Natural killer cell (primary cell): ENCODE data around the gene THOP1. TPM values are rescaled to one million over a fixed set of nuclear protein-coding genes. Genes with fewer than 3 reads are reported as not detected.

Experiments used
- ATAC-seq, 3 donors: fragments of 150-1000 bp in 2 of 3; fragments of 200-7000 bp in 1 of 3; cut with Tn5 transposase; 1 replicate in 1 of 3; 2 replicates in 2 of 3; pipeline ENCODE4 v1.10.0; 2021; ENCODE audit warnings: mild to moderate bottlenecking in 2 of 3, moderate library complexity in 2 of 3
- DNase-seq, 2 donors: peaks; one replicate each; pipeline versions ENCODE4 v3.0.0 to v3.0.0-alpha.2; 2013 to 2021; ENCODE audit warnings: mixed read lengths in 1 of 2
- H3K27ac ChIP-seq: one replicate; pipeline ENCODE4 v1.5.1; 2013; ENCODE audit warnings: mild to moderate bottlenecking, low read length
- H3K27me3 ChIP-seq: one replicate; pipeline ENCODE4 v1.6.1; 2013; ENCODE audit warnings: low read length; ENCODE audit not compliant: control insufficient read depth, insufficient read depth
- H3K36me3 ChIP-seq: one replicate; pipeline ENCODE4 v1.6.1; 2013; ENCODE audit warnings: low read length; ENCODE audit not compliant: control insufficient read depth, insufficient read depth
- H3K4me1 ChIP-seq: one replicate; pipeline ENCODE4 v1.6.1; 2013; ENCODE audit warnings: low read length; ENCODE audit not compliant: control insufficient read depth, insufficient read depth
- H3K4me3 ChIP-seq: one replicate; pipeline ENCODE4 v1.5.1; 2013; ENCODE audit warnings: low read length
- H3K9me3 ChIP-seq: one replicate; pipeline ENCODE4 v1.6.1; 2013; ENCODE audit warnings: low read length; ENCODE audit not compliant: control insufficient read depth, insufficient read depth
- H3K27ac Mint-ChIP-seq, 2 donors: one replicate each; pipeline ENCODE4 v1.8.0; 2022; ENCODE audit warnings: mild to moderate bottlenecking in 2 of 2, mixed read lengths in 2 of 2, moderate library complexity in 1 of 2
- H3K27me3 Mint-ChIP-seq, 2 donors: one replicate each; pipeline ENCODE4 v1.8.0; 2022; ENCODE audit warnings: low read depth in 2 of 2, mixed read lengths in 2 of 2
- H3K36me3 Mint-ChIP-seq: one replicate; pipeline ENCODE4 v1.8.0; 2022; ENCODE audit warnings: mixed read lengths
- H3K4me1 Mint-ChIP-seq, 2 donors: one replicate each; pipeline ENCODE4 v1.8.0; 2022; ENCODE audit warnings: mixed read lengths in 2 of 2
- H3K4me3 Mint-ChIP-seq: one replicate; pipeline ENCODE4 v1.8.0; 2022; ENCODE audit warnings: mild to moderate bottlenecking, moderate library complexity, mixed read lengths
- H3K9me3 Mint-ChIP-seq, 2 donors: one replicate each; pipeline ENCODE4 v1.8.0; 2022; ENCODE audit warnings: mixed read lengths in 2 of 2
- WGBS: methylation state at CpG from one replicate; pipeline ENCODE4 v1.1.7; 2013; ENCODE audit warnings: missing lambda C conversion rate; ENCODE audit not compliant: insufficient coverage; 5-methylcytosine and 5-hydroxymethylcytosine counted together
- intact Hi-C: fragments of 100-400 bp; cut with micrococcal nuclease; formaldehyde crosslinking; loops from one replicate; pipeline ENCODE4 v1.14.2; 2022
- total RNA-seq, 4 donors: library from RNA; stranded (reverse); fragments of 120-200 nt in 1 of 4; gene quantifications; one replicate each; pipeline versions ENCODE4 v1.2.3 to v1.2.4, GENCODE V29; 2013 to 2022
- TF ChIP-seq, protein P1 (sequence below): fragments of 200-600 bp; IDR thresholded peaks from one replicate; pipeline ENCODE4 v1.8.0; 2022; ENCODE audit warnings: antibody characterized with exemption

Gene THOP1
- total RNA-seq, 3 donors from 2014 or later (not counting 1 experiment from before 2014, with no cell fraction given): 31.6 to 44.0 (median 33.4) TPM

DNA sequence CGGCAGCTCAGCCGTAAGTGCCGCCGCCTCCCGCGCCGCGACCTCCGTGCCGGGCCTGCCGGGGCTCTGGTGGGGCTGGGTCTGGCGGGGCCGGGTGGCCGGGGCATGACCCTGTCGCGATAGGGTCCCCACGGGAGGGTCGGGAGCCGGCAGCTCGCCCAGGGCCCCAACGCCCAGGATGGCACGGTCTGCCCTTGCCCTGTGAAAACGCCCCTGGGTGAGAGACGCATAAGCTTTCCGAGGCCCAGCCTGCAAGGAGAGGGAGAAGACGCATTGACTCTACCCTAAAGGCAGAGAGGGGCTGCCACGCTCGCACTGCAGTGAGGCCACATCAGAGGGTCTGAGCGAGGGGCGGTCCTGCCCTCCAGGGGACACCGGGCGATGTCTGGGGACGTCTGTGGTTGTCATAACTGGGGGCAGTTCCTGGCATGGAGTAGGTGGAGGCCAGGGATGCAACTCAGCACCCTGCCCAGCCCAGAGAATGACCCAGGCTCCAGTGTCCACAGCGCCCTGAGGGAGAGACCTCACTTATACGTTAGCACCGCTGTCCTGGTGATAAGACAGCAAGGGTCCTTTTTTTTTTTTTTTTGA is 34.9 kb downstream of the THOP1 start:
- 5% methylated on average over 36 of the region's 36 CpGs for WGBS
- H3K36me3 Mint-ChIP-seq: no peaks in the 10 kb centered on the region
- H3K27me3 Mint-ChIP-seq: no peaks in the 10 kb centered on the region
- ATAC-seq (peak in 2 of 3 donors; percentile 9 to 14), DNase-seq (peak in 1 of 2 donors; percentile 23)
- peak overlapping the region; percentile 72 for H3K4me3 Mint-ChIP-seq
- TF ChIP-seq, protein P1, sequence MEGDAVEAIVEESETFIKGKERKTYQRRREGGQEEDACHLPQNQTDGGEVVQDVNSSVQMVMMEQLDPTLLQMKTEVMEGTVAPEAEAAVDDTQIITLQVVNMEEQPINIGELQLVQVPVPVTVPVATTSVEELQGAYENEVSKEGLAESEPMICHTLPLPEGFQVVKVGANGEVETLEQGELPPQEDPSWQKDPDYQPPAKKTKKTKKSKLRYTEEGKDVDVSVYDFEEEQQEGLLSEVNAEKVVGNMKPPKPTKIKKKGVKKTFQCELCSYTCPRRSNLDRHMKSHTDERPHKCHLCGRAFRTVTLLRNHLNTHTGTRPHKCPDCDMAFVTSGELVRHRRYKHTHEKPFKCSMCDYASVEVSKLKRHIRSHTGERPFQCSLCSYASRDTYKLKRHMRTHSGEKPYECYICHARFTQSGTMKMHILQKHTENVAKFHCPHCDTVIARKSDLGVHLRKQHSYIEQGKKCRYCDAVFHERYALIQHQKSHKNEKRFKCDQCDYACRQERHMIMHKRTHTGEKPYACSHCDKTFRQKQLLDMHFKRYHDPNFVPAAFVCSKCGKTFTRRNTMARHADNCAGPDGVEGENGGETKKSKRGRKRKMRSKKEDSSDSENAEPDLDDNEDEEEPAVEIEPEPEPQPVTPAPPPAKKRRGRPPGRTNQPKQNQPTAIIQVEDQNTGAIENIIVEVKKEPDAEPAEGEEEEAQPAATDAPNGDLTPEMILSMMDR: no peak
- peak overlapping the region in 1 of 2 donors; percentile 85 for H3K27ac Mint-ChIP-seq
- no peaks in the 10 kb centered on the region for H3K4me1 Mint-ChIP-seq
- intact Hi-C loops: no loop called here
- no peaks in the 10 kb centered on the region for H3K9me3 Mint-ChIP-seq
- Histone ChIP-seq H3K9me3 (no peaks in the 10 kb centered on the region), H3K27me3 (no peaks in the 10 kb centered on the region), H3K4me3 (peak overlapping the region; percentile 48), H3K4me1 (peaks cover 11% of the 10 kb centered on the region), H3K36me3 (no peaks in the 10 kb centered on the region), H3K27ac (no peak overlapping the region)

DNA sequence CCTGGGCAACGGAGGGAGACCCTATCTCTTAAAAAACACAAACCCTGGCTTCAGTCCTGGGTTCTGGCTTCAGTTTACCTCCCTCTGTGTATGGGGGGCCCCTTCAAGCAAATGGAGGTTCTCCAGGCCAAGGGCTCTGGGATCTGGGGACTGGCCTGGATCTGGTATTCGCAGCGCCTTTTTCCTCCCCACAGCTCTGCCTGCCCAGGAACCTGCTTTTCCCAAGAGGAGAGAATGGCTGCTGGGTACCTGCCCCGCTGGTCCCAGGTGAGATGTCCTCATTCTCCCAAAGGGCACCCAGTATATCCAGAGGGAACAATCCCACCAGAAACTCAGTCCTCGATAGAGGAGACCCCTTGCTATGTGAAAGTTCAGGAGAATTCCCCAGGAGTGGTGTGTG is 37.5 kb downstream of the THOP1 start:
- TF ChIP-seq, protein P1: no peak
- Mint-ChIP-seq H3K4me1 (peaks cover 0 to 4% of the 10 kb centered on the region in 2 donors), H3K4me3 (no peak overlapping the region), H3K9me3 (no peaks in the 10 kb centered on the region), H3K27me3 (no peaks in the 10 kb centered on the region), H3K27ac (no peak overlapping the region), H3K36me3 (no peaks in the 10 kb centered on the region)
- ATAC-seq (no peak), DNase-seq (no peak)
- H3K27me3 ChIP-seq: no peaks in the 10 kb centered on the region
- H3K4me3 ChIP-seq: no peak overlapping the region
- H3K4me1 ChIP-seq: peaks cover 11% of the 10 kb centered on the region
- H3K36me3 ChIP-seq: no peaks in the 10 kb centered on the region
- WGBS: 97% methylated on average over 5 of the region's 5 CpGs
- intact Hi-C loops: no loop called here
- H3K9me3 ChIP-seq: no peaks in the 10 kb centered on the region
- no peak overlapping the region for H3K27ac ChIP-seq

DNA sequence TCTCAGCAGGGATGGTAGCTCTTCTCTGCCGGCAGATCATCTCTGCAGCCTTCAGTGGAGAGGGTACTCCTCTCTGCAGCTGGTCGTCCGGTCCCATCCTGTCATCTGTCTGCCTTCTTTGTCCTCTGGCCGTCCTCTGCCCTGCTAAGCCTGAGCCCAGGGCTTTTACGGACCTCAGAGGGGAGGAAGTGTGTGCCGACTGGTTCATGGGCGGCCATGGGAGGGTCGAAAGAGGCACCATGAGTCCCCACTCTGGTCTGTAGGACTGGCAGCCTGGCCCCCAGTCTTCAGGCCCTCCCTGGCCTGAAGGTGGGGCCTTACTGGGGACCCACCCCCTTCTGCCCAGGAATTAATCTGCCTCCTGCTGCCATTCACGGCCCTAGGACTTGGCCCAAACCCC is 38.3 kb downstream of the THOP1 start:
- Histone ChIP-seq H3K4me3 (no peak overlapping the region), H3K9me3 (no peaks in the 10 kb centered on the region), H3K27ac (no peak overlapping the region), H3K36me3 (no peaks in the 10 kb centered on the region), H3K27me3 (no peaks in the 10 kb centered on the region), H3K4me1 (peaks cover 11% of the 10 kb centered on the region)
- no peak for ATAC-seq
- TF ChIP-seq, protein P1: no peak
- H3K4me3 Mint-ChIP-seq: no peak overlapping the region
- peaks cover 0 to 5% of the 10 kb centered on the region in 2 donors for H3K4me1 Mint-ChIP-seq
- WGBS: 87% methylated on average over 9 of the region's 9 CpGs
- no peaks in the 10 kb centered on the region for H3K9me3 Mint-ChIP-seq
- H3K36me3 Mint-ChIP-seq: no peaks in the 10 kb centered on the region
- DNase-seq: no peak
- H3K27ac Mint-ChIP-seq: no peak overlapping the region
- intact Hi-C loops: no loop called here
- no peaks in the 10 kb centered on the region for H3K27me3 Mint-ChIP-seq

DNA sequence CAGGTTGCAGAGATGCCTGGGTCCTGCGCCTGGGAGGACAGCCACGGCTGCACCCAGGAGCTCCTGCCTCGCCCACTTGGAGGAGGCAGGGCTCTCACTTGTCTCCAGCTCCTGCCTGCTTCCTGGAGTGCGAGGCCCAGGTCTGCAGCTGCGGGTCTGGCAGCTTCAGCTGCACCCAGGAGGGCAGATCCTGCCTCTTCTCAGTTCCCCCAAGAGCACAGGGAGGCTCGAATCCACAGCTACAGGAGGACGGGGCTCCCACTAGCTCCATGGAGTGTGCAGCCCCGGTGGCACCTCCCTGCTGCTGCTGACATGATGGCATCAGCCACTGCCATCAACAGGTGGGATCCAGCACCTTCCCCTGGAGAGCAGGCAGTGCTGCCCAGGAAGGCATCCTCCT is 38.8 kb downstream of the THOP1 start:
- no peak overlapping the region for H3K4me3 Mint-ChIP-seq
- TF ChIP-seq, protein P1: no peak
- DNase-seq: no peak

More for the DNA sequence above, 38.8 kb downstream of the THOP1 start:
- Histone ChIP-seq H3K4me1 (peaks cover 11% of the 10 kb centered on the region), H3K4me3 (no peak overlapping the region), H3K27me3 (no peaks in the 10 kb centered on the region), H3K27ac (no peak overlapping the region), H3K9me3 (no peaks in the 10 kb centered on the region), H3K36me3 (no peaks in the 10 kb centered on the region)
- Mint-ChIP-seq H3K9me3 (no peaks in the 10 kb centered on the region), H3K36me3 (no peaks in the 10 kb centered on the region), H3K4me1 (peaks cover 0 to 5% of the 10 kb centered on the region in 2 donors), H3K27me3 (no peaks in the 10 kb centered on the region), H3K27ac (no peak overlapping the region)
- ATAC-seq: no peak
- 83% methylated on average over 8 of the region's 8 CpGs for WGBS
- intact Hi-C loops: no loop called here
